ENCODE data around the gene TCTN3.
A peak's percentile ranks its signal among the peaks of the same experiment; 100 is the strongest.
"Not testable (repeated sequence)": the region's sequence is repeated elsewhere in the genome, so short reads cannot be mapped to it uniquely, and the experiment has no call there.

The TCTN3 gene, protein sequence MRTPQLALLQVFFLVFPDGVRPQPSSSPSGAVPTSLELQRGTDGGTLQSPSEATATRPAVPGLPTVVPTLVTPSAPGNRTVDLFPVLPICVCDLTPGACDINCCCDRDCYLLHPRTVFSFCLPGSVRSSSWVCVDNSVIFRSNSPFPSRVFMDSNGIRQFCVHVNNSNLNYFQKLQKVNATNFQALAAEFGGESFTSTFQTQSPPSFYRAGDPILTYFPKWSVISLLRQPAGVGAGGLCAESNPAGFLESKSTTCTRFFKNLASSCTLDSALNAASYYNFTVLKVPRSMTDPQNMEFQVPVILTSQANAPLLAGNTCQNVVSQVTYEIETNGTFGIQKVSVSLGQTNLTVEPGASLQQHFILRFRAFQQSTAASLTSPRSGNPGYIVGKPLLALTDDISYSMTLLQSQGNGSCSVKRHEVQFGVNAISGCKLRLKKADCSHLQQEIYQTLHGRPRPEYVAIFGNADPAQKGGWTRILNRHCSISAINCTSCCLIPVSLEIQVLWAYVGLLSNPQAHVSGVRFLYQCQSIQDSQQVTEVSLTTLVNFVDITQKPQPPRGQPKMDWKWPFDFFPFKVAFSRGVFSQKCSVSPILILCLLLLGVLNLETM

GRCh38 chr10:95693668-95694534 is at the start of gene TCTN3:
TCTN3 (minus strand) TSS chr10:95693927; CDS start chr10:95693899, 28 bp downstream.
- DNase-seq = peak; percentile 97

DNA sequence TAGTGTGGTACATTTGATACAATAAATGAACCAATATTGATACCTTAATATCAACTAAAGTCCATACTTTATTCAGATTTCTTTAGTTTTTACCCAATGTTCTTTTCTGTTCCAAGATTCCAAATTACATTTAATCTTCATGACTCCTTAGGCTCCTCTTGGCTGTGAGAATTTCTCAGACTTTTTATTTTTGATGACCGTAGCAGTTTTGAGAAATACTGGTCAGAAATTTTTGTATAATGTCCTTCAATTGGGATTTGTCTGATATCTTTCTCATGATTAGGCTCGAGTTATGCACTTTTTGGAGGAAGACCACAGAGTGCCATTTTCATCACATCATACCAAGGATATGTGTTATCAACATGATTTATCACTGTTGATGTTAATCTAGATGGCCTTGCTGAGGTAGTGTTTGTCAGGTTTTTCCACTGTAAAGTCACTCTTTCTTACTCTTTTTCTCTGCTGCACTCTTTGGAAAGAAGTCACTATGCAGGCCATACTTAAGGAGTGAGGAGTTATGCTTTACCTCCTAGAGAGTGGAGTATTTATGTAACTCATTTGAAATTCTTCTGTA is 49.3 kb upstream of the TCTN3 start:
- no peak for DNase-seq

DNA sequence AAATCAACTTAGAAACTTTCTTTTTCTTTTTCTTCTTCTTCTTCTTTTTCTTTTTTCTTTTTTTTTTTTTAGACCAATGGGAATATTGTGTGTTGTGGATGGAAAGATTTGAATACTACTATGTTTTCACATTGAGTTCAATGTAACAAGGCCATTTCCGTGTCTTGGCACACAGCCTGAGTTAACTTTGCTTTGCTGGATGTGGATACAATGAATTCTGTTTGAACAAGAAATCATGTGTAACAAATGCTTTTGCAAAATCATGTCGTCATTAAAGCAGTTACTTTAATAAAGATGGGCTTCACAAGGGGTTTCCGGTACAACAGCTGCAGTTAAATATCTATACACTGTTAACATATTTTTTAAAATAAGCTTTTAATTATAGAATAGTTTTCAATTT is 48.8 kb upstream of the TCTN3 start:
- DNase-seq = no peak

GRCh38 chr10:95741807-95742467 is 48.2 kb upstream of the TCTN3 start:
- DNase-seq = no peak

DNA sequence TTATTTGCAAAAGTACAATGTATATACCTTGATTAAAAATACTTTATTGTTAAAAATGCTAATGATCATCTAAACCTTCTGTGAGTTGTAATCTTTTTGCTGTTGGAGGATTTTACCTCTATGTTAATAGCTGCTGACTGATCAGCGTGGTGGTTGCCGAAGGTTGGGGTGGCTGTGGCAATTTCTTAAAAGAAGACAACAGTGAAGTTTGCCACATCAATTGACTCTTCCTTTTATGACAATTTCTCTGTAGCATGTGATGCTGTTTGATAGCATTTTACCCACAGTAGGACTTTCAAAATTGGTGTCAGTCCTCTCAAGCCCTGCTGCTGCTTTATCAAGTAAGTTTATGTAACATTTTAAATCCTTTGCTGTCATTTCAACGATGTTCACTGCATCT is 45.3 kb upstream of the TCTN3 start:
- no peak for DNase-seq

DNA sequence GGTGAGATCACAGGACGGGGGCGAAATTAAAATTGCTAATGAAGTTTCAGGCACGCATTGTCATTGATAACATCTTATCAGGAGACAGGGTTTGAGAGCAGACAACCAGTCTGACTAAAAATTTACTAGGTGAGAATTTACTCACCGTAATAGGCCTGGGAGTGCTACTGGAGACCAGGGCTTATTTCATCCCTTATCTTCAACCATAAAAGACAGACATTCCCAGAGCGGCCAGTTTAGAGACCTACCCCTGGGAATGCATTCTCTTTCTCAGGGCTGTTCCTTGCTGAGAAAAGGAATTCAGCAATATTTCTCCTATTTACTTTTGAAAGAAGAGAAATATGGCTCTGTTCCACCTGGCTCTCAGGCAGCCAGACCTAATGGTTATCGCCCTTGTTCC is 39.2 kb upstream of the TCTN3 start:
- DNase-seq = not testable (repeated sequence)

DNA sequence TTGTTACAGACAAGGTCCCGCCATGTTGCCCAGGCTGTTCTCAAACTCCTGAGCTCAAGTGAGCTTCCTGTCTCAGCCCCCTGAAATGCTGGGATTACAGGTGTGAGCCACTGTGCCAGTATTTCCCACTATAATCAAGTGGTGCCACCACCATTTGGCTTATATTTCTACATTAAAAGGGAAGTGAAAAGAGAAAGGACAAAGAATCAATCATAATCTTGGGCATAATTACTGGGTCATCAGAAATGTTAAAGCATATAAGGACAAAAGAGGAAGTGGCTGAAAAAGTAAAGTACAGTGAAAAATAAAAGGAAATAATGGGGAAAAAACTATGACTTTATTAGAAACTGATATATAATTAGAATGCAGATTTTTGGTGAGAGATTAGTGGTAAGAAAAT is 36.5 kb upstream of the TCTN3 start:
- DNase-seq = no peak

GRCh38 chr10:95729323-95730055 is 35.8 kb upstream of the TCTN3 start:
- DNase-seq = no peak

GRCh38 chr10:95728526-95728925 is 34.8 kb upstream of the TCTN3 start:
- no peak for DNase-seq

GRCh38 chr10:95722496-95722895 is 28.8 kb upstream of the TCTN3 start:
- not testable (repeated sequence) for DNase-seq

GRCh38 chr10:95720745-95721144 is 27.0 kb upstream of the TCTN3 start:
- not testable (repeated sequence) for DNase-seq

- no peak for DNase-seq
Measured at GRCh38 chr10:95716866-95717265, 23.1 kb upstream of the TCTN3 start.

DNA sequence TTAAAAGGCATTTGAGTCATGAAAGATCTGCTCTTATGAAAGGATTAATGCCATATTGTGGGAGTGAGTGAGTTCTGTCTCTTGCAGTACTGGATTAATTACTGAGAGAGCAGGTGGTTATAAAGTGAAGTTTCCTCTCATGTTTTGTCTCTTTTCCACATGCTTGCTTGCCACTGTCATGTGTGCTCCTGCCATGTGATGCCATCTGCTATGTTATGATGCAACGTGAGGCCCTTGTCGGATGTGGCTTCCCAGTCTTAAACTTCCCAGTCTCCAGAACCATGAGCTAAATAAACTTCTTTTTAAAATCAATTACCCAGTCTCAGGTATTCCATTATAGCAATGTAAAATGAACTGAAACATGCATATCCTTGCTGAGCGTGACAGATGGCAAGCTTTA is 22.7 kb upstream of the TCTN3 start:
- DNase-seq = no peak

- DNase-seq = no peak
Measured at GRCh38 chr10:95711492-95711891, 17.8 kb upstream of the TCTN3 start.

DNA sequence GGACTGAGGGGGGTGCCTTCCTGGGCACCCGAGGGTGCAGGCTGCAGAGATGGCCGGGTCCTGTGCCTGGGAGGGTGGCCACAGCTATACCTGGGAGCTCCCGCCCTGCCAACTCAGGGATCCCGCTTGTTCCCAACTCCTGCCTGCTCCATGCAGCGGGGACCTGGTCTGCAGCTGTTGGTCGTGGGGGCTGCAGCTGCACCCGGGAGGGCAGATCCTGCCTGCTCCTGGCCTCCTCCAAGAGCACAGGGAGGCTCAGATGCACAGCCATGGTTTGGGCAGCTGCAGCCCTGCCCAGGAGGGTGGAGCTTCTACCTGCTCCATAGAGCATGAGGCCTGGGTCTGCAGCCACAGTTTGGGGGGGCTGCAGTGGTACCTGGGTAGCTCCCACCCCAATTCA is 13.3 kb upstream of the TCTN3 start:
- no peak for DNase-seq

- no peak for DNase-seq
Measured at GRCh38 chr10:95706573-95706972, 12.8 kb upstream of the TCTN3 start.

DNA sequence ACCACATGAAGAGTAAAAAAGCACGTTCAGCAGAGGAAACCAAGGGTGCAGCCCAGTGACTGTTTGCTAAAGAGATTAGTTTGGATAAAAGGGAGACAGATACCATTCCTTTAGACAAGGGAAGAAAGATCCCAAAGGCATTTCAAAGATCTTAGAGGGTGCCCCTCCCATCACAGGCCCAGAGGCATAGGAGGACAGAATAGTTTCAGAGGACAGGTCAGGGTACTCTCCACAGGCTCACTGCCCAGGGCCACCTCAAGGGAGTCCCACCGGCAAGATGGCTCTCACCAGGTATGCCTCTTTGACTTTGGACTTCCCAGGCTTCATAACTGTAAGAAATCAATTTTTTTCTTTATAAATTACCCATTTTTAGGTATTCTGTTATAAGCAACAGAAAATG is 4.7 kb upstream of the TCTN3 start:
- no peak for DNase-seq

- DNase-seq = no peak
Measured at GRCh38 chr10:95697429-95697828, 3.7 kb upstream of the TCTN3 start.

- no peak for DNase-seq
Measured at GRCh38 chr10:95694665-95695064, 938 bp upstream of the TCTN3 start.

- DNase-seq = no peak
Measured at GRCh38 chr10:95693071-95693667, 558 bp downstream of the TCTN3 start.

- no peak for DNase-seq
Measured at GRCh38 chr10:95691281-95691680, 2.4 kb downstream of the TCTN3 start.

GRCh38 chr10:95688648-95689047 is 5.1 kb downstream of the TCTN3 start:
- DNase-seq = no peak

All from stimulated activated CD4-positive, alpha-beta T cell treated with anti-CD3 and anti-CD28 coated beads, Interleukin-4, amount 100 ng/mL, for 24 hours (primary cell).